Endothelial cell of umbilical vein (primary cell): ENCODE measurements around the gene TOP3A. TPM values are rescaled to one million over a fixed set of nuclear protein-coding genes. Genes with fewer than 3 reads are reported as not detected.

Experiments
- BruUV-seq: library from RNA; stranded (reverse); fragments of 400-500 nt; replicated peaks from 2 replicates; lab custom pipeline; 2021; lab: Mats Ljungman, UMichigan
- CTCF ChIA-PET: fragments of 300-600, 350-600 bp; sonication (Branson Sonifier 250); formaldehyde crosslinking; loops from one replicate; lab custom pipeline; 2021; ENCODE audit warnings: antibody characterized with exemption, inconsistent platforms; lab: Charles Lee
- POLR2A ChIA-PET: fragments of 300-600, 350-600 bp; sonication (Branson Sonifier 250); formaldehyde crosslinking; loops from one replicate; lab custom pipeline; 2021; ENCODE audit warnings: antibody characterized with exemption, inconsistent platforms; lab: Charles Lee
- DNase-seq: peaks from one replicate; pipeline ENCODE4 v3.0.0-alpha.2; 2011; ENCODE audit warnings: low read depth, low spot score
- FAIRE-seq: peaks from 2 replicates; lab custom pipeline; 2011; peaks lifted over from hg19 to GRCh38; lab: Jason Lieb, UNC
- H2AFZ ChIP-seq: 2 replicates; pipeline ENCODE4 v1.6.0; 2012; ENCODE audit warnings: low read depth, low read length, control low read depth, inconsistent platforms
- H3K27ac ChIP-seq: 2 replicates; pipeline ENCODE4 v1.5.1; 2011; ENCODE audit warnings: low read depth, mild to moderate bottlenecking, control low read depth, low read length, moderate library complexity; ENCODE audit not compliant: insufficient read depth
- H3K27me3 ChIP-seq, 2 experiments: 2 replicates each; pipeline versions ENCODE4 v1.6.0 to v1.6.1; 2011; ENCODE audit warnings: low read length in 2 of 2, mixed read lengths in 1 of 2; ENCODE audit not compliant: control insufficient read depth in 2 of 2, insufficient read depth in 2 of 2
- H3K36me3 ChIP-seq, 2 experiments: 2 replicates in 1 of 2; 3 replicates in 1 of 2; pipeline ENCODE4 v1.5.1; 2011; ENCODE audit warnings: low read length in 2 of 2, mild to moderate bottlenecking in 1 of 2, moderate library complexity in 1 of 2; ENCODE audit not compliant: control insufficient read depth in 2 of 2, insufficient read depth in 2 of 2; ENCODE audit errors: extremely low read depth in 1 of 2
- H3K4me1 ChIP-seq: 3 replicates; pipeline ENCODE4 v1.5.1; 2011; ENCODE audit warnings: mild to moderate bottlenecking, low read length; ENCODE audit not compliant: control insufficient read depth, insufficient read depth; ENCODE audit errors: extremely low read depth
- H3K4me2 ChIP-seq: 2 replicates; pipeline ENCODE4 v1.6.1; 2011; ENCODE audit warnings: low read length, control low read depth, mixed read lengths; ENCODE audit not compliant: insufficient read depth
- H3K4me3 ChIP-seq, 3 experiments: fragments of 200-600 bp in 1 of 3; sonication (generic), shearing (Covaris generic) in 1 of 3; replicated peaks in 1 of 3; 2 replicates each; pipeline ENCODE4 v1.5.1; 2011 to 2016; ENCODE audit warnings: control low read depth in 3 of 3, low read length in 3 of 3, mild to moderate bottlenecking in 2 of 3, inconsistent platforms in 1 of 3, low read depth in 1 of 3, moderate library complexity in 1 of 3; ENCODE audit not compliant: insufficient read depth in 1 of 3
- H3K79me2 ChIP-seq: 2 replicates; pipeline ENCODE4 v1.6.0; 2012; ENCODE audit warnings: low read length, inconsistent platforms; ENCODE audit not compliant: control insufficient read depth, insufficient read depth
- H3K9ac ChIP-seq: replicated peaks from 2 replicates; pipeline ENCODE3; 2011; ENCODE audit warnings: low read length, control low read depth; ENCODE audit not compliant: insufficient read depth; ENCODE audit errors: extremely low read depth
- H3K9me1 ChIP-seq: replicated peaks from 3 replicates; pipeline ENCODE4 v1.6.0; 2011; ENCODE audit warnings: mild to moderate bottlenecking, low read length; ENCODE audit not compliant: control insufficient read depth, insufficient read depth; ENCODE audit errors: extremely low read depth
- H3K9me3 ChIP-seq: replicated peaks from 2 replicates; pipeline ENCODE4 v1.5.1; 2012; ENCODE audit warnings: low read length, inconsistent platforms; ENCODE audit not compliant: control insufficient read depth, insufficient read depth
- H4K20me1 ChIP-seq: replicated peaks from 2 replicates; pipeline ENCODE3; 2011; ENCODE audit warnings: mild to moderate bottlenecking, low read length; ENCODE audit not compliant: control insufficient read depth, insufficient read depth; ENCODE audit errors: extremely low read depth
- EZH2 ChIP-seq: IDR thresholded peaks from 2 replicates; pipeline ENCODE4 v1.6.1; 2012; ENCODE audit warnings: borderline replicate concordance, low read depth, mild to moderate bottlenecking, moderate library complexity, low read length, inconsistent platforms; ENCODE audit not compliant: severe bottlenecking
- FOS ChIP-seq: IDR thresholded peaks from 2 replicates; pipeline ENCODE4 v1.6.1; 2011; ENCODE audit warnings: mild to moderate bottlenecking, low read length, moderate library complexity, borderline replicate concordance; ENCODE audit not compliant: insufficient read depth
- MAX ChIP-seq: IDR thresholded peaks from 2 replicates; pipeline ENCODE4 v1.6.1; 2011; ENCODE audit not compliant: insufficient read depth, insufficient read length
- MYC ChIP-seq: IDR thresholded peaks from one replicate; pipeline ENCODE4 v1.6.1; 2011; ENCODE audit warnings: mild to moderate bottlenecking, low read depth, low read length
- dilution Hi-C: fragments of 300-500 bp; cut with MboI; formaldehyde crosslinking; loops from one replicate; pipeline ENCODE4 v1.15.0; 2019; ENCODE audit warnings: low sequenced_read_pairs; ENCODE audit not compliant: extremely low pct_ligation_motif_present
- intact Hi-C: fragments of 100-400 bp; cut with micrococcal nuclease; formaldehyde crosslinking; loops from one replicate; pipeline ENCODE4 v1.10.0; 2022
- polyA plus RNA-seq, 4 experiments: library from polyadenylated mRNA; depleted of rRNA in 3 of 4; stranded (reverse) in 3 of 4; unstranded in 1 of 4; fragments of >200 nt; gene quantifications; 2 replicates each; pipeline versions ENCODE4 v1.2.1 to v1.2.3, GENCODE V29; 2011 to 2012; ENCODE audit warnings: missing spikeins in 1 of 4
- total RNA-seq: library from RNA; stranded (reverse); gene quantifications from 2 replicates; pipeline ENCODE4 v1.2.3, GENCODE V29; 2021
- TF ChIP-seq, protein P1 (sequence below), 2 donors: IDR thresholded peaks; 1 replicate in 1 of 2; 2 replicates in 1 of 2; pipeline ENCODE4 v1.5.1; 2011; ENCODE audit warnings: low read length in 2 of 2, mild to moderate bottlenecking in 2 of 2, moderate library complexity in 2 of 2, control low read depth in 1 of 2, inconsistent platforms in 1 of 2, low read depth in 1 of 2; ENCODE audit not compliant: insufficient read depth in 1 of 2; ENCODE audit errors: extremely low read depth in 1 of 2

The TOP3A gene
- total and polyA plus RNA-seq, 2 donors (not counting 3 experiments of a cell fraction or from before 2014, with no cell fraction given) = 20.4 to 53.1 TPM

- ChIA-PET CTCF (no interaction called here), POLR2A (no interaction called here)
- Histone ChIP-seq H3K4me2 (no peak overlapping the region), H3K27ac (no peak overlapping the region), H3K4me3 (no peak overlapping the region), H3K9me1 (no peaks in the 10 kb centered on the region), H3K4me1 (peaks cover 17% of the 10 kb centered on the region), H3K9me3 (no peaks in the 10 kb centered on the region), H3K79me2 (peaks cover 40% of the 10 kb centered on the region), H3K27me3 (no peaks in the 10 kb centered on the region), H3K9ac (no peak overlapping the region), H4K20me1 (no peaks in the 10 kb centered on the region), H2AFZ (no peak overlapping the region), H3K36me3 (peaks cover 6 to 22% of the 10 kb centered on the region in 2 experiments)
- TF ChIP-seq EZH2 = no peak
- no peak for TF ChIP-seq MYC
- no peak for TF ChIP-seq FOS
- TF ChIP-seq, protein P1, sequence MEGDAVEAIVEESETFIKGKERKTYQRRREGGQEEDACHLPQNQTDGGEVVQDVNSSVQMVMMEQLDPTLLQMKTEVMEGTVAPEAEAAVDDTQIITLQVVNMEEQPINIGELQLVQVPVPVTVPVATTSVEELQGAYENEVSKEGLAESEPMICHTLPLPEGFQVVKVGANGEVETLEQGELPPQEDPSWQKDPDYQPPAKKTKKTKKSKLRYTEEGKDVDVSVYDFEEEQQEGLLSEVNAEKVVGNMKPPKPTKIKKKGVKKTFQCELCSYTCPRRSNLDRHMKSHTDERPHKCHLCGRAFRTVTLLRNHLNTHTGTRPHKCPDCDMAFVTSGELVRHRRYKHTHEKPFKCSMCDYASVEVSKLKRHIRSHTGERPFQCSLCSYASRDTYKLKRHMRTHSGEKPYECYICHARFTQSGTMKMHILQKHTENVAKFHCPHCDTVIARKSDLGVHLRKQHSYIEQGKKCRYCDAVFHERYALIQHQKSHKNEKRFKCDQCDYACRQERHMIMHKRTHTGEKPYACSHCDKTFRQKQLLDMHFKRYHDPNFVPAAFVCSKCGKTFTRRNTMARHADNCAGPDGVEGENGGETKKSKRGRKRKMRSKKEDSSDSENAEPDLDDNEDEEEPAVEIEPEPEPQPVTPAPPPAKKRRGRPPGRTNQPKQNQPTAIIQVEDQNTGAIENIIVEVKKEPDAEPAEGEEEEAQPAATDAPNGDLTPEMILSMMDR (IDR thresholded peaks at IDR 0.05; ENCODE audit: extremely low read depth in 1 of 2, insufficient read depth in 1 of 2, low read depth in 1 of 2, low read length in 2 of 2) = no peak
- TF ChIP-seq MAX = no peak
- FAIRE-seq (no peak), DNase-seq (no peak)
- intact Hi-C loops (no loop called here), dilution Hi-C loops (no loop called here)
- no TSS peak for BruUV-seq
These were observed 83.6 kb downstream of the TOP3A start for GRCh38 chr17:18231164-18231563.
